ENCODE results near the gene WSB1. TPM values are rescaled to one million over a fixed set of nuclear protein-coding genes. Genes with fewer than 3 reads are reported as not detected.

Gene WSB1
- total RNA-seq, 1 donor from 2014 or later: 633 TPM

GRCh38 chr17:27336184-27336583 lies 42.3 kb downstream of the WSB1 start:
- H3K9me3 Mint-ChIP-seq (ENCODE audit: unreplicated experiment): peaks cover 3% of the 10 kb centered on the region
- H3K36me3 Mint-ChIP-seq (ENCODE audit: unreplicated experiment): no peaks in the 10 kb centered on the region
- no peak for TF ChIP-seq CTCF (IDR thresholded peaks at IDR 0.05; ENCODE audit: partially characterized antibody, unreplicated experiment)

GRCh38 chr17:27338536-27338985 lies 44.6 kb downstream of the WSB1 start:
- H3K9me3 Mint-ChIP-seq (ENCODE audit: unreplicated experiment): no peaks in the 10 kb centered on the region
- no peak for DNase-seq
- peaks cover 8% of the 10 kb centered on the region for H3K4me1 Mint-ChIP-seq (ENCODE audit: low read depth, unreplicated experiment)
- no peak for TF ChIP-seq CTCF (IDR thresholded peaks at IDR 0.05; ENCODE audit: partially characterized antibody, unreplicated experiment)
- H3K27ac Mint-ChIP-seq (ENCODE audit: unreplicated experiment): no peak overlapping the region
- no peaks in the 10 kb centered on the region for H3K36me3 Mint-ChIP-seq (ENCODE audit: unreplicated experiment)
- peaks cover 8% of the 10 kb centered on the region for H3K27me3 Mint-ChIP-seq (ENCODE audit: unreplicated experiment)
- no peak overlapping the region for H3K4me3 Mint-ChIP-seq (ENCODE audit: unreplicated experiment)

More at GRCh38 chr17:27336184-27336583, 42.3 kb downstream of the WSB1 start:
- peaks cover 11% of the 10 kb centered on the region for H3K27me3 Mint-ChIP-seq (ENCODE audit: unreplicated experiment)
- no peak for DNase-seq
- peaks cover 14% of the 10 kb centered on the region for H3K4me1 Mint-ChIP-seq (ENCODE audit: low read depth, unreplicated experiment)
- H3K4me3 Mint-ChIP-seq (ENCODE audit: unreplicated experiment): no peak overlapping the region
- no peak overlapping the region for H3K27ac Mint-ChIP-seq (ENCODE audit: unreplicated experiment)

- Mint-ChIP-seq H3K4me3 (ENCODE audit: unreplicated experiment) (no peak overlapping the region), H3K36me3 (ENCODE audit: unreplicated experiment) (no peaks in the 10 kb centered on the region), H3K27ac (ENCODE audit: unreplicated experiment) (no peak overlapping the region), H3K4me1 (ENCODE audit: low read depth, unreplicated experiment) (peaks cover 8% of the 10 kb centered on the region), H3K9me3 (ENCODE audit: unreplicated experiment) (peaks cover under 1% of the 10 kb centered on the region), H3K27me3 (ENCODE audit: unreplicated experiment) (peaks cover 8% of the 10 kb centered on the region)
- no peak for TF ChIP-seq CTCF (IDR thresholded peaks at IDR 0.05; ENCODE audit: partially characterized antibody, unreplicated experiment)
- no peak for DNase-seq
Observed at GRCh38 chr17:27339198-27339835, 45.4 kb downstream of the WSB1 start.

GRCh38 chr17:27339836-27340550 lies 46.1 kb downstream of the WSB1 start:
- H3K36me3 Mint-ChIP-seq (ENCODE audit: unreplicated experiment): no peaks in the 10 kb centered on the region
- TF ChIP-seq CTCF (IDR thresholded peaks at IDR 0.05; ENCODE audit: partially characterized antibody, unreplicated experiment): no peak
- peaks cover 8% of the 10 kb centered on the region for H3K27me3 Mint-ChIP-seq (ENCODE audit: unreplicated experiment)
- H3K4me1 Mint-ChIP-seq (ENCODE audit: low read depth, unreplicated experiment): peaks cover 10% of the 10 kb centered on the region
- no peak overlapping the region for H3K4me3 Mint-ChIP-seq (ENCODE audit: unreplicated experiment)
- no peak for DNase-seq
- no peak overlapping the region for H3K27ac Mint-ChIP-seq (ENCODE audit: unreplicated experiment)
- peaks cover 1% of the 10 kb centered on the region for H3K9me3 Mint-ChIP-seq (ENCODE audit: unreplicated experiment)

- Mint-ChIP-seq H3K27ac (ENCODE audit: unreplicated experiment) (no peak overlapping the region), H3K36me3 (ENCODE audit: unreplicated experiment) (no peaks in the 10 kb centered on the region), H3K27me3 (ENCODE audit: unreplicated experiment) (peaks cover 10% of the 10 kb centered on the region), H3K4me3 (ENCODE audit: unreplicated experiment) (no peak overlapping the region), H3K9me3 (ENCODE audit: unreplicated experiment) (peaks cover 1% of the 10 kb centered on the region), H3K4me1 (ENCODE audit: low read depth, unreplicated experiment) (peaks cover 10% of the 10 kb centered on the region)
- no peak for DNase-seq
- TF ChIP-seq CTCF (IDR thresholded peaks at IDR 0.05; ENCODE audit: partially characterized antibody, unreplicated experiment): no peak
Observed at GRCh38 chr17:27340575-27340974, 46.7 kb downstream of the WSB1 start.
